ENCODE data around the gene NPTX1. TPM values are rescaled to one million over a fixed set of nuclear protein-coding genes. Genes with fewer than 3 reads are reported as not detected.

The NPTX1 gene
- total RNA-seq, 1 donor from 2014 or later: under 0.01 TPM

- no peak for DNase-seq (ENCODE audit: low read depth in 2 of 2)
Observed at GRCh38 chr17:80478487-80479245, 2.3 kb upstream of the NPTX1 start.

- peak in 1 of 2 donors; percentile 50 for DNase-seq (ENCODE audit: low read depth in 2 of 2)
Observed at GRCh38 chr17:80477647-80478478, 1.5 kb upstream of the NPTX1 start.

GRCh38 chr17:80476877-80477646, 655 bp upstream of the NPTX1 start:
- no peak for DNase-seq (ENCODE audit: low read depth in 2 of 2)

GRCh38 chr17:80474961-80475909, 1.2 kb downstream of the NPTX1 start:
- DNase-seq (ENCODE audit: low read depth in 2 of 2): no peak

- peak in 1 of 2 donors; percentile 33 for DNase-seq (ENCODE audit: low read depth in 2 of 2)
Observed at GRCh38 chr17:80474231-80474960, 2.0 kb downstream of the NPTX1 start.

- no peak for DNase-seq (ENCODE audit: low read depth in 2 of 2)
Observed at GRCh38 chr17:80473701-80474100, 2.7 kb downstream of the NPTX1 start.

GRCh38 chr17:80472996-80473395, 3.4 kb downstream of the NPTX1 start:
- DNase-seq (ENCODE audit: low read depth in 2 of 2): no peak

- DNase-seq (ENCODE audit: low read depth in 2 of 2): no peak
Observed at GRCh38 chr17:80471922-80472321, 4.5 kb downstream of the NPTX1 start.

- DNase-seq (ENCODE audit: low read depth in 2 of 2): no peak
Observed at GRCh38 chr17:80470603-80471002, 5.8 kb downstream of the NPTX1 start.

- no peak for DNase-seq (ENCODE audit: low read depth in 2 of 2)
Observed at GRCh38 chr17:80469667-80470066, 6.7 kb downstream of the NPTX1 start.

GRCh38 chr17:80468781-80469493, 7.5 kb downstream of the NPTX1 start:
- no peak for DNase-seq (ENCODE audit: low read depth in 2 of 2)

- DNase-seq (ENCODE audit: low read depth in 2 of 2): no peak
Observed at GRCh38 chr17:80468242-80468641, 8.2 kb downstream of the NPTX1 start.

GRCh38 chr17:80466188-80466705, 10.2 kb downstream of the NPTX1 start:
- DNase-seq (ENCODE audit: low read depth in 2 of 2): no peak

- DNase-seq (ENCODE audit: low read depth in 2 of 2): no peak
Observed at GRCh38 chr17:80465327-80465974, 11.0 kb downstream of the NPTX1 start.

- no peak for DNase-seq (ENCODE audit: low read depth in 2 of 2)
Observed at GRCh38 chr17:80464486-80464885, 11.9 kb downstream of the NPTX1 start.

- DNase-seq (ENCODE audit: low read depth in 2 of 2): no peak
Observed at GRCh38 chr17:80463784-80464400, 12.5 kb downstream of the NPTX1 start.

- no peak for DNase-seq (ENCODE audit: low read depth in 2 of 2)
Observed at GRCh38 chr17:80461528-80462160, 14.8 kb downstream of the NPTX1 start.

- DNase-seq (ENCODE audit: low read depth in 2 of 2): no peak
Observed at GRCh38 chr17:80460429-80460834, 16.0 kb downstream of the NPTX1 start.
